Measurements from ENCODE around the gene NAA80. TPM values are rescaled to one million over a fixed set of nuclear protein-coding genes. Genes with fewer than 3 reads are reported as not detected.

NAA80 gene
- total and polyA plus RNA-seq, 2 of the 8 experiments (the other 6 are each of a cell fraction or from before 2014, with no cell fraction given): 11.3 to 16.7 TPM

DNA sequence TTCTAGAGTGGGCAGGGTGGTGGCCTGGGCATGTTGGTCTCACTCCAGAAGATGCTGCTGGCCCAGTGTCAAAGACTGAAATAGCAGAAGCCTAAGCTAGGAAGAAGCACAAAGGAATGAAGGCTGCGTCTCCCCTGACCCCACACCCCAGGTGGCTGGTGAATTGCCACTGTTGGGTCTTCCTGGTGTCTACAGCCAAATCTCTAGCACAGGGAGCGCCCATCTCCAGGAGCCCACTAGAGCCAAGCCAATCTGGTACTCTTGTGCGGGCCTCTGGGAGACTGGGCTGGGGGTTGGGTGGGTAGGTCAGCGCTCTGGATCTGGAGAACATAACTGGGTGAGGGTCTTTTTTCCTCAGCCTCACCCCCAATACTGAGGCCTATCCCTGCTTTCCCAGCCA, 27.9 kb upstream of the NAA80 start (continued):
- TF ChIP-seq JUND (IDR thresholded peaks at IDR 0.05; ENCODE audit: low read length) (no peak), SRF (IDR thresholded peaks at IDR 0.05; ENCODE audit: low read depth, low read length) (no peak), RAD21 (IDR thresholded peaks at IDR 0.05 in 1 of 2, conservative IDR thresholded peaks at IDR 0.05 in 1 of 2; ENCODE audit: low read depth in 2 of 2, low read length in 2 of 2) (no peak), RBBP5 (IDR thresholded peaks at IDR 0.05; ENCODE audit: borderline replicate concordance, low read depth, low read length) (no peak), KDM1A (IDR thresholded peaks at IDR 0.05; ENCODE audit: borderline replicate concordance, low read length) (no peak)
- TF ChIP-seq, protein P1, sequence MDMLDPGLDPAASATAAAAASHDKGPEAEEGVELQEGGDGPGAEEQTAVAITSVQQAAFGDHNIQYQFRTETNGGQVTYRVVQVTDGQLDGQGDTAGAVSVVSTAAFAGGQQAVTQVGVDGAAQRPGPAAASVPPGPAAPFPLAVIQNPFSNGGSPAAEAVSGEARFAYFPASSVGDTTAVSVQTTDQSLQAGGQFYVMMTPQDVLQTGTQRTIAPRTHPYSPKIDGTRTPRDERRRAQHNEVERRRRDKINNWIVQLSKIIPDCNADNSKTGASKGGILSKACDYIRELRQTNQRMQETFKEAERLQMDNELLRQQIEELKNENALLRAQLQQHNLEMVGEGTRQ (IDR thresholded peaks at IDR 0.05; ENCODE audit: low read length): no peak

Measured in H1 (cell line).